ENCODE results near the gene C1orf21. TPM values are rescaled to one million over a fixed set of nuclear protein-coding genes. Genes with fewer than 3 reads are reported as not detected.
"Not testable (repeated sequence)": the region's sequence is repeated elsewhere in the genome, so short reads cannot be mapped to it uniquely, and the experiment has no call there.

C1orf21 gene
- total and polyA plus RNA-seq, 8 donors, result 37.0 to 75.3 (median 47.3) TPM

DNA sequence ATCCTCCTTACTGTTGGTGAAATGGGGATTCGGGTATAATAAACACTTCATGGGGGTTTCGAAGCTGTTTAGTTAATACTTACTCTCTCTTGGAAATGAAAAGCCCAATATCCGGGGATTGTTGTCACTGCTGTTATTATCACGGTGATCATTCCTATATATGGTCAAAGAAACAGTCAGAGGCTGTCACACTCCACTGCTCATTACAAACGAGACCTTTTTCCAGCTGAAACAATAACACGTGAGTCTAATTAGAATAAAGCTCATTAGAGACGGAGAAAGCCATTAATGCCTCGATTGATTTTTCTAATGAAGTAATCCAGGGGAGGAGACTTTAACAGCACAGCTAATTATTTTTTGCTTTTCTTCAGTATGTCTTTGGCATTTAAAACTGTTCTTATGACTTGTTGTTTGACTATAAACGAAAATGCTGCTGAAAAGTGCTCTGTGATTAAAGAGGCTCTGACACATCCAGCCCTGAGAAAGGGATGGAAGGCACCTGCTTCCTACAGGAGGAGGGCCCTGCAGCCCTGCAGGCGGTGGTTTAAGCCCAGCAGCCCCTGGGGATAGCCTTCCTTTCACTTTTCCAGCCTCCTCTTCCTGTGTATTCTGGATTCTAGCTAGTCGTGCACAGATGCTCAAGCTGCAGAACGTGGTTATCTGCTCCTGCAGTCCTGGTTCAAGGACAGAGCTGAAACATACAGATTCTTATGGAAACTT is 224.2 kb downstream of the C1orf21 start:
- DNase-seq (peak in 1 of 4 donors; percentile 53), ATAC-seq (peak; percentile 13)
- Histone ChIP-seq H3K9me3 (no peaks in the 10 kb centered on the region), H3K27ac (peak overlapping the region in 1 of 2 donors; percentile 4), H3K36me3 (no peaks in the 10 kb centered on the region), H3K4me1 (peaks cover 0 to 13% of the 10 kb centered on the region in 2 donors), H3K27me3 (no peaks in the 10 kb centered on the region), H3K4me3 (no peak overlapping the region)
- intact Hi-C loops (cut with DNase I), result no loop called here
- TF ChIP-seq CTCF (IDR thresholded peaks at IDR 0.05), result no peak

DNA sequence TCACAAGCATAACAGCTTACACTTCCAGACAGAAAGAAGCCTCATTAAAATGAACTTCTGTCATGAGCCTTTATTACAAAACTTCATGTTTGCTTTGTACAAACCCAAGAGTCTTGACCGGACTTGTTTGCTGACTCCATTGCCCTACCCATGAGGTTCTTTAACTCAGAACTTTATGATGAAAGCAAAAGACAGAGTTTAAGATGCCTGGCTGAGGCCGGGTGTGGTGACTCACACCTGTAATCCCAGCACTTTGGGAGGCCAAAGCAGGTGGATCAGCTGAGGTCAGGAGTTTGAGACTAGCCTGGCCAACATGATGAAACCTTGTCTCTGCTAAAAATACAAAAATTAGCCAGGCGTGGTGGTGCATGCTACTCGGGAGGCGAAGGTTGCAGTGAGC is 225.4 kb downstream of the C1orf21 start:
- H3K36me3 ChIP-seq; H3K27me3 ChIP-seq; intact Hi-C loops (cut with DNase I); H3K4me3 ChIP-seq; DNase-seq; H3K9me3 ChIP-seq: not testable (repeated sequence)
- H3K4me1 ChIP-seq, result peaks cover 0 to 13% of the 10 kb centered on the region in 2 donors
- H3K27ac ChIP-seq, result peak overlapping the region; percentile 6 to 42
- ATAC-seq, result peak; percentile 85

DNA sequence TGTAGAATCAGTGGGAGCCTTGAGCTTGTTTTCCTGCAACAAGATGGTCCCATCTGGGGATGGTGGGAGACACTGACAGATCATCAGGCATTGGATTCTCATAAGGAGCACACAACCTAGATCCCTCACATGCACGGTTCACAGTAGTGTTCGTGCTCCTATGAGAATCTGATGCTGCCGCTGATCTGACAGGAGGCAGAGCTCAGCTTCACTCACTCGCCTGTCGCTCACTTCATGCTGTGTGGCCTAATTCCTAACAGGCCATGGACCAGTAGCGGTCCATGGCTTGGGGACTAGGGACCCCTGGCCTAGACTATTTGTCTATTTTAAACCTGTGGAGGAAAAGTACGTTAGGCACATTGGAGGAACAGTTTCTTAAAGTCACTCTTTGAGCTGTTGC is 227.8 kb downstream of the C1orf21 start:
- ATAC-seq (no peak), DNase-seq (no peak)
- TF ChIP-seq CTCF (IDR thresholded peaks at IDR 0.05), result no peak
- Histone ChIP-seq H3K4me3 (no peak overlapping the region), H3K27me3 (no peaks in the 10 kb centered on the region), H3K9me3 (no peaks in the 10 kb centered on the region), H3K4me1 (peaks cover 0 to 13% of the 10 kb centered on the region in 2 donors), H3K27ac (no peak overlapping the region), H3K36me3 (no peaks in the 10 kb centered on the region)
- intact Hi-C loops (cut with DNase I), result no loop called here

DNA sequence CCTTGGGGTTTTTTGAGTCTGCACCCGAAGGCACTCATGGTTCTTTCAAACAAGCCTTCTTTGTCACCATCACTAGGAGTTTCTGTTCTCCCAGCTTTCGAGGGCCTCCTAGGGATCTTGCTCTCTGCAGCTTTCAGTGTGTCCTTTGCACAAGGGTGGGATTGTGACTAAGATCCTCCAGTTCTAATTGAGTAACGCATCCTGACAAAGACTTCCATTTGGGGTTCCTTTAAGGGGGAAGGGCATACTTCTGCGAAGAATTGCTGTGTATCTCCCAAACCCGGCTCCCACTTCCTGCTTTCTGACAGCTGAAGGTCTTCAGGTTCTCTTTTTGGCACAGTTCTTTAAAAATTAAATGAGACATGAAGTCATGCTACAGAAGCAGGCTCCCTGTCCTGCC is 228.5 kb downstream of the C1orf21 start:
- H3K27ac ChIP-seq, result no peak overlapping the region
- DNase-seq, result no peak
- TF ChIP-seq CTCF (IDR thresholded peaks at IDR 0.05), result no peak
- no peak overlapping the region for H3K4me3 ChIP-seq
- H3K9me3 ChIP-seq, result no peaks in the 10 kb centered on the region
- H3K27me3 ChIP-seq, result no peaks in the 10 kb centered on the region
- intact Hi-C loops (cut with DNase I), result no loop called here
- no peak for ATAC-seq
- H3K36me3 ChIP-seq, result no peaks in the 10 kb centered on the region
- H3K4me1 ChIP-seq, result peaks cover 0 to 13% of the 10 kb centered on the region in 2 donors

DNA sequence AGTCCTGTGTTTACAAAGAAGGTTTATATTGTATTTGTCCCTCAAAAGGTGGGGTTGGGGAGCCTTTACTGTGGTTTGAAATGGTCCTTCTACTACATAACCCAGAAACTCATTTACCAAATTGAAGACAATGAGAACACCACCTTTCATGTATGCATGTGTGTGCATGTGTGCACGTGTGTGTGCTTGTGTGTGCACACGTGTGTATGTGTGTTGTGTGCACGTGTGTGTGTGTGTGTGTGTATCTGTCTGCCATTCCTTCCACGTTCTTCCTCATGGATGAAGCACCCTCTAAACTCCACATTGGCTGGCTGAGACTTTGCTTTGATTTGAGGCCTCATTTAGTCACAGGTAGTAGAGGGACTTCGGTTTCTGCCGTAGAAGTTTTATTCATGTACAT is 229.7 kb downstream of the C1orf21 start:
- no peak for DNase-seq
- Histone ChIP-seq H3K9me3 (no peaks in the 10 kb centered on the region), H3K4me3 (no peak overlapping the region), H3K36me3 (no peaks in the 10 kb centered on the region), H3K4me1 (peaks cover 0 to 11% of the 10 kb centered on the region in 2 donors), H3K27ac (no peak overlapping the region), H3K27me3 (no peaks in the 10 kb centered on the region)
- no peak for TF ChIP-seq CTCF (IDR thresholded peaks at IDR 0.05)
- no peak for ATAC-seq
- intact Hi-C loops (cut with DNase I), result no loop called here

Data from left lung (tissue), 10 donors.